C4-2B (cell line): ENCODE measurements around the gene HCFC1.

Experiments
- H3K27ac ChIP-seq: fragments of 450-650 bp; 2 replicates; pipeline ENCODE4 v1.5.1; 2017
- CTCF ChIP-seq: fragments of 450-650 bp; conservative IDR thresholded peaks from 2 replicates; pipeline ENCODE4 v1.5.1; 2017; ENCODE audit warnings: mild to moderate bottlenecking
- ZFX ChIP-seq: fragments of 450-650 bp; IDR thresholded peaks from 2 replicates; pipeline ENCODE4 v1.6.1; 2017

HCFC1 gene

GRCh38 chrX:153901753-153902140 is 69.9 kb downstream of the HCFC1 start:
- TF ChIP-seq CTCF: no peak
- no peak for TF ChIP-seq ZFX
- no peak overlapping the region for H3K27ac ChIP-seq

- TF ChIP-seq ZFX (no peak), CTCF (no peak)
- H3K27ac ChIP-seq: no peak overlapping the region
These were observed 70.5 kb downstream of the HCFC1 start for GRCh38 chrX:153900831-153901752.

GRCh38 chrX:153897899-153898298 is 73.7 kb downstream of the HCFC1 start:
- TF ChIP-seq CTCF: no peak
- TF ChIP-seq ZFX: no peak
- H3K27ac ChIP-seq: no peak overlapping the region
